ENCODE results near the gene ZNF14.

DNA sequence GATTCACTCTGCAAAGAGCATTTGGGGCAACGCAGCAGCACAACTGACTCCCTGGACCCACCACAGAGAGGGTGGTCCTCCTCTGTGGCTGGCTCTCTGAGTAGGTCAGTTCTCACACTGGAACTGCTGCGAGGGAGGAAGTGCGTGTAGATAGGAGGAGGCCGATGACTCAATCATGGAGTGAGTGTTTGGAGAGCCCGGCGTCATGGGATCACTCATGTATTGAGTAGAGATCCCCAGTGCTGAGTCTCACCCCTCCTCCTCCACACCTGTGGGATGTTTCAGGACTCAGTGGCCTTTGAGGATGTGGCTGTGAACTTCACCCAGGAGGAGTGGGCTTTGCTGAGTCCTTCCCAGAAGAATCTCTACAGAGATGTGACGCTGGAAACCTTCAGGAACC is 55.3 kb downstream of the ZNF14 start:
- TF ChIP-seq POLR2A (IDR thresholded peaks at IDR 0.05) (no peak), CTCF (IDR thresholded peaks at IDR 0.05) (no peak)

All from adrenal gland (tissue), 5 donors.